WTC11 (cell line): ENCODE data around the gene ACACA.

Source experiments
- ESRRA ChIP-seq: sonication (generic); formaldehyde crosslinking; IDR thresholded peaks from 2 replicates; pipeline ENCODE4 v1.8.1; 2022; ENCODE audit warnings: mild to moderate bottlenecking, missing genetic modification reagents, borderline replicate concordance
- NFYB ChIP-seq: sonication (generic); formaldehyde crosslinking; conservative IDR thresholded peaks from 2 replicates; pipeline ENCODE4 v1.8.0; 2022; ENCODE audit warnings: low read depth, missing genetic modification reagents
- NR2C2 ChIP-seq: sonication (generic); formaldehyde crosslinking; IDR thresholded peaks from 2 replicates; pipeline ENCODE4 v1.8.0; 2022; ENCODE audit warnings: mild to moderate bottlenecking, missing genetic modification reagents
- ZNF263 ChIP-seq: sonication (generic); formaldehyde crosslinking; IDR thresholded peaks from 2 replicates; pipeline ENCODE4 v1.8.1; 2022; ENCODE audit warnings: low read depth, mild to moderate bottlenecking, moderate library complexity, missing genetic modification reagents
- TF ChIP-seq, protein P1 (sequence below): fragments of 200-600 bp; IDR thresholded peaks from 2 replicates; pipeline ENCODE4 v1.8.0; 2022; ENCODE audit warnings: antibody characterized with exemption
- TF ChIP-seq, protein P2 (sequence below): sonication (generic); formaldehyde crosslinking; IDR thresholded peaks from 2 replicates; pipeline ENCODE4 v1.8.1; 2022; ENCODE audit warnings: mild to moderate bottlenecking, moderate library complexity, missing genetic modification reagents
- TF ChIP-seq, protein P3 (sequence below): sonication (generic); formaldehyde crosslinking; IDR thresholded peaks from 2 replicates; pipeline ENCODE4 v1.8.1; 2022; ENCODE audit warnings: mild to moderate bottlenecking, missing genetic modification reagents, moderate library complexity, borderline replicate concordance
- TF ChIP-seq, protein P4 (sequence below): sonication (generic); formaldehyde crosslinking; IDR thresholded peaks from 2 replicates; pipeline ENCODE4 v1.8.0; 2023; ENCODE audit warnings: missing genetic modification reagents, mild to moderate bottlenecking, borderline replicate concordance
- TF ChIP-seq, protein P5 (sequence below): sonication (generic); formaldehyde crosslinking; IDR thresholded peaks from 2 replicates; pipeline ENCODE4 v1.8.0; 2022; ENCODE audit warnings: mild to moderate bottlenecking, missing genetic modification reagents

DNA sequence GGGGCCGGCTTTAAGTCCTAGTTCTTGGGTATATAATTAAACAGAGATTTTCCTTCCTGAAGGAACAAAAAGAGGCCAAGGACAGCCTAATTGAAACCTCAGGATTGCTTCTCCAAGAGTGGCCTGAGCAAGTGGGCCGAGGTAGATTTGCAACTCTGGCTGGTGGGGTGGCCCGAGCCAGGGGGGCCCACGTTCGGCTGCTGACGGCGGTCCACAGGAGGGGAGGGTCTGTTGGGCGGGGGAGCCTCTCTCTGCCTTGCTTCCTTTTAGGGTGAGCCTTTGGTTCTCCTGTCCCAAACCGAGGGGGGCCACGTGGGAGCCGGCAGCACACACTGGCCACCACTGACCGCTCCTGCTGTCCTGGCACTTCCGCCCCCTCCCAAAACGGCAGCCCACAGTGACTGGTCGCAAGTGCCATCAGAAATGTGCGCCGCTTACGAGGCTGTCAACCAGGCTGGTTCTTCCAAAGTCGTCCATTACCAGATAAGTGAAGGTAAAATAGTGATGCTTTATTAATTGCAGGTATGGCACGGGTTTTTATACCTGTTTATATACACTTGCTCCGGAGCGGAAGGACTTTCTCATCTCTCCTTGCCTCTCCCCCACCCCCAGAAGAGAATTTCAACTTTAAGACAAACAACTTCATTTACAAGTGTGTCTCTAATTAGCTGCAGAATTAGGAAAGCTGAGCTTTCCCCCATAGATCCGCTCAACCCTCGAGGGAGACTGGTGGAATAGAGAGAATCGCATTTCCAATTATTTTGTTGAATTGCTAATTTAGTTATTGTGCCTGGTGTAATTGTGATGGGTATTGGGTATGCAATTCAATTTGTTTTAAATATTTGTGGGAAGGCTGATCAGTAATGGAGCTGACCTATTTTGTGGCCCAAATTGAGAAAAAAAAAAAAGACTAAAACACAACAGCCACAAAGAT, 340.0 kb downstream of the ACACA start:
- TF ChIP-seq, protein P1, sequence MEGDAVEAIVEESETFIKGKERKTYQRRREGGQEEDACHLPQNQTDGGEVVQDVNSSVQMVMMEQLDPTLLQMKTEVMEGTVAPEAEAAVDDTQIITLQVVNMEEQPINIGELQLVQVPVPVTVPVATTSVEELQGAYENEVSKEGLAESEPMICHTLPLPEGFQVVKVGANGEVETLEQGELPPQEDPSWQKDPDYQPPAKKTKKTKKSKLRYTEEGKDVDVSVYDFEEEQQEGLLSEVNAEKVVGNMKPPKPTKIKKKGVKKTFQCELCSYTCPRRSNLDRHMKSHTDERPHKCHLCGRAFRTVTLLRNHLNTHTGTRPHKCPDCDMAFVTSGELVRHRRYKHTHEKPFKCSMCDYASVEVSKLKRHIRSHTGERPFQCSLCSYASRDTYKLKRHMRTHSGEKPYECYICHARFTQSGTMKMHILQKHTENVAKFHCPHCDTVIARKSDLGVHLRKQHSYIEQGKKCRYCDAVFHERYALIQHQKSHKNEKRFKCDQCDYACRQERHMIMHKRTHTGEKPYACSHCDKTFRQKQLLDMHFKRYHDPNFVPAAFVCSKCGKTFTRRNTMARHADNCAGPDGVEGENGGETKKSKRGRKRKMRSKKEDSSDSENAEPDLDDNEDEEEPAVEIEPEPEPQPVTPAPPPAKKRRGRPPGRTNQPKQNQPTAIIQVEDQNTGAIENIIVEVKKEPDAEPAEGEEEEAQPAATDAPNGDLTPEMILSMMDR: no peak
- TF ChIP-seq, protein P2, sequence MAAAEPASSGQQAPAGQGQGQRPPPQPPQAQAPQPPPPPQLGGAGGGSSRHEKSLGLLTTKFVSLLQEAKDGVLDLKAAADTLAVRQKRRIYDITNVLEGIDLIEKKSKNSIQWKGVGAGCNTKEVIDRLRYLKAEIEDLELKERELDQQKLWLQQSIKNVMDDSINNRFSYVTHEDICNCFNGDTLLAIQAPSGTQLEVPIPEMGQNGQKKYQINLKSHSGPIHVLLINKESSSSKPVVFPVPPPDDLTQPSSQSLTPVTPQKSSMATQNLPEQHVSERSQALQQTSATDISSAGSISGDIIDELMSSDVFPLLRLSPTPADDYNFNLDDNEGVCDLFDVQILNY: no peak
- no peak for TF ChIP-seq ZNF263
- TF ChIP-seq, protein P3, sequence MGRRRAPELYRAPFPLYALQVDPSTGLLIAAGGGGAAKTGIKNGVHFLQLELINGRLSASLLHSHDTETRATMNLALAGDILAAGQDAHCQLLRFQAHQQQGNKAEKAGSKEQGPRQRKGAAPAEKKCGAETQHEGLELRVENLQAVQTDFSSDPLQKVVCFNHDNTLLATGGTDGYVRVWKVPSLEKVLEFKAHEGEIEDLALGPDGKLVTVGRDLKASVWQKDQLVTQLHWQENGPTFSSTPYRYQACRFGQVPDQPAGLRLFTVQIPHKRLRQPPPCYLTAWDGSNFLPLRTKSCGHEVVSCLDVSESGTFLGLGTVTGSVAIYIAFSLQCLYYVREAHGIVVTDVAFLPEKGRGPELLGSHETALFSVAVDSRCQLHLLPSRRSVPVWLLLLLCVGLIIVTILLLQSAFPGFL (CRISPR knock-in tag): no peak
- no peak for TF ChIP-seq NR2C2 (CRISPR knock-in tag)
- no peak for TF ChIP-seq NFYB (CRISPR knock-in tag)
- TF ChIP-seq, protein P4, sequence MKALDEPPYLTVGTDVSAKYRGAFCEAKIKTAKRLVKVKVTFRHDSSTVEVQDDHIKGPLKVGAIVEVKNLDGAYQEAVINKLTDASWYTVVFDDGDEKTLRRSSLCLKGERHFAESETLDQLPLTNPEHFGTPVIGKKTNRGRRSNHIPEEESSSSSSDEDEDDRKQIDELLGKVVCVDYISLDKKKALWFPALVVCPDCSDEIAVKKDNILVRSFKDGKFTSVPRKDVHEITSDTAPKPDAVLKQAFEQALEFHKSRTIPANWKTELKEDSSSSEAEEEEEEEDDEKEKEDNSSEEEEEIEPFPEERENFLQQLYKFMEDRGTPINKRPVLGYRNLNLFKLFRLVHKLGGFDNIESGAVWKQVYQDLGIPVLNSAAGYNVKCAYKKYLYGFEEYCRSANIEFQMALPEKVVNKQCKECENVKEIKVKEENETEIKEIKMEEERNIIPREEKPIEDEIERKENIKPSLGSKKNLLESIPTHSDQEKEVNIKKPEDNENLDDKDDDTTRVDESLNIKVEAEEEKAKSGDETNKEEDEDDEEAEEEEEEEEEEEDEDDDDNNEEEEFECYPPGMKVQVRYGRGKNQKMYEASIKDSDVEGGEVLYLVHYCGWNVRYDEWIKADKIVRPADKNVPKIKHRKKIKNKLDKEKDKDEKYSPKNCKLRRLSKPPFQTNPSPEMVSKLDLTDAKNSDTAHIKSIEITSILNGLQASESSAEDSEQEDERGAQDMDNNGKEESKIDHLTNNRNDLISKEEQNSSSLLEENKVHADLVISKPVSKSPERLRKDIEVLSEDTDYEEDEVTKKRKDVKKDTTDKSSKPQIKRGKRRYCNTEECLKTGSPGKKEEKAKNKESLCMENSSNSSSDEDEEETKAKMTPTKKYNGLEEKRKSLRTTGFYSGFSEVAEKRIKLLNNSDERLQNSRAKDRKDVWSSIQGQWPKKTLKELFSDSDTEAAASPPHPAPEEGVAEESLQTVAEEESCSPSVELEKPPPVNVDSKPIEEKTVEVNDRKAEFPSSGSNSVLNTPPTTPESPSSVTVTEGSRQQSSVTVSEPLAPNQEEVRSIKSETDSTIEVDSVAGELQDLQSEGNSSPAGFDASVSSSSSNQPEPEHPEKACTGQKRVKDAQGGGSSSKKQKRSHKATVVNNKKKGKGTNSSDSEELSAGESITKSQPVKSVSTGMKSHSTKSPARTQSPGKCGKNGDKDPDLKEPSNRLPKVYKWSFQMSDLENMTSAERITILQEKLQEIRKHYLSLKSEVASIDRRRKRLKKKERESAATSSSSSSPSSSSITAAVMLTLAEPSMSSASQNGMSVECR (CRISPR knock-in tag): no peak
- TF ChIP-seq ESRRA (CRISPR knock-in tag): no peak
- TF ChIP-seq, protein P5, sequence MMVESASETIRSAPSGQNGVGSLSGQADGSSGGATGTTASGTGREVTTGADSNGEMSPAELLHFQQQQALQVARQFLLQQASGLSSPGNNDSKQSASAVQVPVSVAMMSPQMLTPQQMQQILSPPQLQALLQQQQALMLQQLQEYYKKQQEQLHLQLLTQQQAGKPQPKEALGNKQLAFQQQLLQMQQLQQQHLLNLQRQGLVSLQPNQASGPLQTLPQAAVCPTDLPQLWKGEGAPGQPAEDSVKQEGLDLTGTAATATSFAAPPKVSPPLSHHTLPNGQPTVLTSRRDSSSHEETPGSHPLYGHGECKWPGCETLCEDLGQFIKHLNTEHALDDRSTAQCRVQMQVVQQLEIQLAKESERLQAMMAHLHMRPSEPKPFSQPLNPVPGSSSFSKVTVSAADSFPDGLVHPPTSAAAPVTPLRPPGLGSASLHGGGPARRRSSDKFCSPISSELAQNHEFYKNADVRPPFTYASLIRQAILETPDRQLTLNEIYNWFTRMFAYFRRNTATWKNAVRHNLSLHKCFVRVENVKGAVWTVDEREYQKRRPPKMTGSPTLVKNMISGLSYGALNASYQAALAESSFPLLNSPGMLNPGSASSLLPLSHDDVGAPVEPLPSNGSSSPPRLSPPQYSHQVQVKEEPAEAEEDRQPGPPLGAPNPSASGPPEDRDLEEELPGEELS (CRISPR knock-in tag): no peak
